GM23338 (cell line): ENCODE data around the gene SYTL1. TPM values are rescaled to one million over a fixed set of nuclear protein-coding genes. Genes with fewer than 3 reads are reported as not detected.

ENCODE experiments used
- ATAC-seq: fragments of 200-7000 bp; cut with Tn5 transposase; 3 replicates; pipeline ENCODE4 v1.9.1; 2020
- DNase-seq: peaks from one replicate; pipeline ENCODE4 v3.0.0-alpha.2; 2015; ENCODE audit warnings: low spot score
- H2AFZ ChIP-seq: fragments of 200-600 bp; sonication (generic); 2 replicates; pipeline ENCODE4 v1.8.0; 2016; ENCODE audit warnings: antibody characterized with exemption, mild to moderate bottlenecking, moderate library complexity
- H3F3A ChIP-seq: fragments of 200-600 bp; sonication (generic); replicated peaks from 2 replicates; pipeline ENCODE4 v1.8.0; 2017; ENCODE audit warnings: antibody characterized with exemption, mixed run types, low read depth
- H3K27ac ChIP-seq: fragments of 200-600 bp; sonication (generic); 2 replicates; pipeline ENCODE4 v1.6.1; 2016; ENCODE audit warnings: low read depth
- H3K27me3 ChIP-seq: fragments of 200-600 bp; sonication (generic); 2 replicates; pipeline ENCODE4 v1.8.0; 2016; ENCODE audit warnings: mild to moderate bottlenecking, mixed run types, moderate library complexity; ENCODE audit not compliant: insufficient read depth
- H3K36me3 ChIP-seq: fragments of 200-600 bp; sonication (generic); 2 replicates; pipeline ENCODE4 v1.8.0; 2016; ENCODE audit warnings: mild to moderate bottlenecking; ENCODE audit not compliant: insufficient read depth
- H3K4me1 ChIP-seq: fragments of 200-600 bp; sonication (generic); 2 replicates; pipeline ENCODE4 v1.8.0; 2016; ENCODE audit warnings: mild to moderate bottlenecking, moderate library complexity; ENCODE audit not compliant: insufficient read depth
- H3K4me2 ChIP-seq: fragments of 200-600 bp; sonication (generic); 2 replicates; pipeline ENCODE4 v1.7.1; 2017; ENCODE audit warnings: mixed run types
- H3K4me3 ChIP-seq: fragments of 200-600 bp; sonication (generic); 2 replicates; pipeline ENCODE4 v1.6.1; 2016; ENCODE audit warnings: mixed run types
- H3K79me2 ChIP-seq: fragments of 200-600 bp; sonication (generic); replicated peaks from 2 replicates; pipeline ENCODE4 v1.8.0; 2017; ENCODE audit warnings: mild to moderate bottlenecking; ENCODE audit not compliant: insufficient read depth
- H3K9me2 ChIP-seq: fragments of 200-600 bp; sonication (generic); 2 replicates; pipeline ENCODE4 v1.8.0; 2017; ENCODE audit not compliant: insufficient read depth
- H4K20me1 ChIP-seq: fragments of 200-600 bp; sonication (generic); replicated peaks from 2 replicates; pipeline ENCODE4 v1.8.0; 2017; ENCODE audit warnings: mild to moderate bottlenecking; ENCODE audit not compliant: insufficient read depth
- H3K27ac Mint-ChIP-seq: 2 replicates; pipeline ENCODE4 v1.8.0; 2020; ENCODE audit warnings: inconsistent platforms, mild to moderate bottlenecking, moderate library complexity, mixed read lengths
- H3K27me3 Mint-ChIP-seq: 3 replicates; pipeline ENCODE4 v1.8.0; 2022; ENCODE audit warnings: low read depth, mild to moderate bottlenecking, moderate library complexity, mixed read lengths, inconsistent platforms; ENCODE audit not compliant: insufficient read depth, poor library complexity
- H3K36me3 Mint-ChIP-seq: 3 replicates; pipeline ENCODE4 v1.8.0; 2021; ENCODE audit warnings: low read depth, mild to moderate bottlenecking, inconsistent platforms, moderate library complexity, mixed read lengths
- H3K4me1 Mint-ChIP-seq: 3 replicates; pipeline ENCODE4 v1.8.0; 2020; ENCODE audit warnings: mild to moderate bottlenecking, inconsistent platforms, mixed read lengths
- H3K4me3 Mint-ChIP-seq: 3 replicates; pipeline ENCODE4 v1.8.0; 2021; ENCODE audit warnings: moderate library complexity, mild to moderate bottlenecking, inconsistent platforms, mixed read lengths
- H3K9me3 Mint-ChIP-seq: 3 replicates; pipeline ENCODE4 v1.8.0; 2020; ENCODE audit warnings: moderate library complexity, mild to moderate bottlenecking, inconsistent platforms, mixed read lengths
- CREB1 ChIP-seq: fragments of 250-450 bp; sonication (Bioruptor Pico); IDR thresholded peaks from 2 replicates; pipeline ENCODE4 v1.5.0; 2020; ENCODE audit warnings: low read depth, mild to moderate bottlenecking, moderate library complexity
- CTCF ChIP-seq, 2 experiments: fragments of 200-600 bp in 1 of 2; sonication (generic) in 1 of 2; conservative IDR thresholded peaks; 2 replicates each; pipeline versions ENCODE4 v1.5.1 to v1.6.1; 2016 to 2017; ENCODE audit warnings: antibody characterized with exemption in 2 of 2, low read depth in 2 of 2, mild to moderate bottlenecking in 2 of 2, moderate library complexity in 1 of 2
- ETS1 ChIP-seq: IDR thresholded peaks from 2 replicates; pipeline ENCODE4 v1.6.1; 2016; ENCODE audit warnings: antibody characterized with exemption
- EZH2 ChIP-seq: fragments of 200-600 bp; sonication (generic); IDR thresholded peaks from one replicate; pipeline ENCODE4 v1.8.0; 2017; ENCODE audit warnings: antibody characterized with exemption, mild to moderate bottlenecking, low read depth; ENCODE audit not compliant: unreplicated experiment
- NANOG ChIP-seq: IDR thresholded peaks from 2 replicates; pipeline ENCODE4 v1.6.1; 2016; ENCODE audit warnings: antibody characterized with exemption, borderline replicate concordance
- POLR2AphosphoS5 ChIP-seq: IDR thresholded peaks from 2 replicates; pipeline ENCODE4 v1.6.1; 2016; ENCODE audit warnings: antibody characterized with exemption, low read depth
- STAT1 ChIP-seq: IDR thresholded peaks from one replicate; pipeline ENCODE4 v1.6.1; 2016; ENCODE audit warnings: antibody characterized with exemption; ENCODE audit not compliant: unreplicated experiment
- polyA plus RNA-seq: library from polyadenylated mRNA; unstranded; fragments of >200 nt; fragmentation: Nextera tagmentation; extraction: Ambion mirVana; gene quantifications from 2 replicates; pipeline ENCODE4 v1.2.1, GENCODE V29; 2016
- total RNA-seq: library from RNA; depleted of rRNA; stranded (reverse); fragments of >200 nt; shearing (Covaris generic); gene quantifications from 2 replicates; pipeline ENCODE4 v1.2.3, GENCODE V29; 2014
- TF ChIP-seq, protein P1 (sequence below): IDR thresholded peaks from one replicate; pipeline ENCODE4 v1.6.1; 2018; ENCODE audit warnings: antibody characterized with exemption; ENCODE audit not compliant: unreplicated experiment

Gene SYTL1
- total and polyA plus RNA-seq, 2 experiments from 2014 or later = 4.9 to 12.3 TPM

GRCh38 chr1:27365372-27366112 lies 23.7 kb downstream of the SYTL1 start (continued):
- TF ChIP-seq, protein P1, sequence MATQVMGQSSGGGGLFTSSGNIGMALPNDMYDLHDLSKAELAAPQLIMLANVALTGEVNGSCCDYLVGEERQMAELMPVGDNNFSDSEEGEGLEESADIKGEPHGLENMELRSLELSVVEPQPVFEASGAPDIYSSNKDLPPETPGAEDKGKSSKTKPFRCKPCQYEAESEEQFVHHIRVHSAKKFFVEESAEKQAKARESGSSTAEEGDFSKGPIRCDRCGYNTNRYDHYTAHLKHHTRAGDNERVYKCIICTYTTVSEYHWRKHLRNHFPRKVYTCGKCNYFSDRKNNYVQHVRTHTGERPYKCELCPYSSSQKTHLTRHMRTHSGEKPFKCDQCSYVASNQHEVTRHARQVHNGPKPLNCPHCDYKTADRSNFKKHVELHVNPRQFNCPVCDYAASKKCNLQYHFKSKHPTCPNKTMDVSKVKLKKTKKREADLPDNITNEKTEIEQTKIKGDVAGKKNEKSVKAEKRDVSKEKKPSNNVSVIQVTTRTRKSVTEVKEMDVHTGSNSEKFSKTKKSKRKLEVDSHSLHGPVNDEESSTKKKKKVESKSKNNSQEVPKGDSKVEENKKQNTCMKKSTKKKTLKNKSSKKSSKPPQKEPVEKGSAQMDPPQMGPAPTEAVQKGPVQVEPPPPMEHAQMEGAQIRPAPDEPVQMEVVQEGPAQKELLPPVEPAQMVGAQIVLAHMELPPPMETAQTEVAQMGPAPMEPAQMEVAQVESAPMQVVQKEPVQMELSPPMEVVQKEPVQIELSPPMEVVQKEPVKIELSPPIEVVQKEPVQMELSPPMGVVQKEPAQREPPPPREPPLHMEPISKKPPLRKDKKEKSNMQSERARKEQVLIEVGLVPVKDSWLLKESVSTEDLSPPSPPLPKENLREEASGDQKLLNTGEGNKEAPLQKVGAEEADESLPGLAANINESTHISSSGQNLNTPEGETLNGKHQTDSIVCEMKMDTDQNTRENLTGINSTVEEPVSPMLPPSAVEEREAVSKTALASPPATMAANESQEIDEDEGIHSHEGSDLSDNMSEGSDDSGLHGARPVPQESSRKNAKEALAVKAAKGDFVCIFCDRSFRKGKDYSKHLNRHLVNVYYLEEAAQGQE = no peak
- no peak for TF ChIP-seq ETS1
- peak; percentile 32 for TF ChIP-seq STAT1

DNA sequence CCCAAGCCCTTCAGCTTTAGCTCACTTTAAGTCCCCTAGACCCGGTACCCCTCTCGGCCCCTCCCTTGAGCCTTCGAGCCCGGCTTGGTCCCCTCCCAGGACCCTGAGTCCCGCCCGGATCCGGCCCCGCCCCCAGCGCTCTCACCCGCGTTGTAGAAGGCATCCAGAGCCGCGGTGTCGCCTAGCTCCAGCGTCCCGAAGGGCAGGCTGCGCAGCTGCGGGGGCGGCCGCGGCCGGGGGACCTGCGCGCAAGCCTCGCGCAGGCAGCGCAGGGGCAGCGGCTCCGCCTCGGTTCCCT lies 24.2 kb downstream of the SYTL1 start:
- Histone ChIP-seq H3K36me3 (no peaks in the 10 kb centered on the region), H3K9me2 (no peaks in the 10 kb centered on the region), H3K27ac (no peak overlapping the region), H3K27me3 (peaks cover 13% of the 10 kb centered on the region), H3K4me3 (peak overlapping the region; percentile 89), H3K79me2 (no peaks in the 10 kb centered on the region), H4K20me1 (no peaks in the 10 kb centered on the region), H2AFZ (peak overlapping the region; percentile 98; the same call in 1 of the 2 replicates), H3F3A (peaks cover 17% of the 10 kb centered on the region; the same call in 1 of the 2 replicates), H3K4me2 (peak overlapping the region; percentile 99), H3K4me1 (peaks cover 16% of the 10 kb centered on the region)
- peaks cover 18% of the 10 kb centered on the region for H3K27me3 Mint-ChIP-seq
- H3K4me3 Mint-ChIP-seq = peak overlapping the region; percentile 86
- DNase-seq (peak; percentile 89), ATAC-seq (peak; percentile 55)
- H3K36me3 Mint-ChIP-seq = no peaks in the 10 kb centered on the region
- no peaks in the 10 kb centered on the region for H3K9me3 Mint-ChIP-seq
- no peak for TF ChIP-seq CREB1
- TF ChIP-seq, protein P1 = no peak
- no peak for TF ChIP-seq NANOG
- peak; percentile 46 for TF ChIP-seq POLR2AphosphoS5
- no peak for TF ChIP-seq EZH2
- TF ChIP-seq CTCF (conservative IDR thresholded peaks at IDR 0.05; ENCODE audit: low read depth in 2 of 2) = no peak
- H3K27ac Mint-ChIP-seq = peak overlapping the region; percentile 86
- peaks cover 27% of the 10 kb centered on the region for H3K4me1 Mint-ChIP-seq
